ENCODE data around the gene SGCA. TPM values are rescaled to one million over a fixed set of nuclear protein-coding genes. Genes with fewer than 3 reads are reported as not detected.

The SGCA gene
- total RNA-seq, 1 donor from 2014 or later, result not detected

GRCh38 chr17:50170662-50171370 lies 5.0 kb downstream of the SGCA start:
- no peaks in the 10 kb centered on the region for H3K9me3 Mint-ChIP-seq (ENCODE audit: unreplicated experiment)

GRCh38 chr17:50171371-50172071 lies 5.7 kb downstream of the SGCA start:
- TF ChIP-seq CTCF (IDR thresholded peaks at IDR 0.05; ENCODE audit: unreplicated experiment), result no peak
- H3K27me3 Mint-ChIP-seq (ENCODE audit: unreplicated experiment), result peaks cover 6% of the 10 kb centered on the region
- no peak for DNase-seq (ENCODE audit: low spot score)
- H3K4me3 Mint-ChIP-seq (ENCODE audit: unreplicated experiment), result no peak overlapping the region
- H3K4me1 Mint-ChIP-seq (ENCODE audit: unreplicated experiment), result peaks cover 5% of the 10 kb centered on the region
- H3K9me3 Mint-ChIP-seq (ENCODE audit: unreplicated experiment), result no peaks in the 10 kb centered on the region
- H3K36me3 Mint-ChIP-seq (ENCODE audit: low read depth, unreplicated experiment), result peaks cover 4% of the 10 kb centered on the region
- H3K27ac Mint-ChIP-seq (ENCODE audit: unreplicated experiment), result no peak overlapping the region

More at GRCh38 chr17:50170662-50171370, 5.0 kb downstream of the SGCA start:
- DNase-seq (ENCODE audit: low spot score), result no peak
- H3K4me3 Mint-ChIP-seq (ENCODE audit: unreplicated experiment), result no peak overlapping the region
- H3K4me1 Mint-ChIP-seq (ENCODE audit: unreplicated experiment), result peaks cover 5% of the 10 kb centered on the region
- peaks cover 6% of the 10 kb centered on the region for H3K27me3 Mint-ChIP-seq (ENCODE audit: unreplicated experiment)
- H3K36me3 Mint-ChIP-seq (ENCODE audit: low read depth, unreplicated experiment), result peaks cover 4% of the 10 kb centered on the region
- no peak overlapping the region for H3K27ac Mint-ChIP-seq (ENCODE audit: unreplicated experiment)
- no peak for TF ChIP-seq CTCF (IDR thresholded peaks at IDR 0.05; ENCODE audit: unreplicated experiment)

- Mint-ChIP-seq H3K27ac (ENCODE audit: unreplicated experiment) (no peak overlapping the region), H3K27me3 (ENCODE audit: unreplicated experiment) (peaks cover 6% of the 10 kb centered on the region), H3K9me3 (ENCODE audit: unreplicated experiment) (no peaks in the 10 kb centered on the region), H3K36me3 (ENCODE audit: low read depth, unreplicated experiment) (peaks cover 4% of the 10 kb centered on the region), H3K4me1 (ENCODE audit: unreplicated experiment) (peaks cover 5% of the 10 kb centered on the region), H3K4me3 (ENCODE audit: unreplicated experiment) (no peak overlapping the region)
- no peak for TF ChIP-seq CTCF (IDR thresholded peaks at IDR 0.05; ENCODE audit: unreplicated experiment)
- no peak for DNase-seq (ENCODE audit: low spot score)
Measured at GRCh38 chr17:50172130-50172529, 6.3 kb downstream of the SGCA start.

GRCh38 chr17:50172936-50173334 lies 7.1 kb downstream of the SGCA start:
- Mint-ChIP-seq H3K27me3 (ENCODE audit: unreplicated experiment) (peaks cover 6% of the 10 kb centered on the region), H3K4me1 (ENCODE audit: unreplicated experiment) (peaks cover 5% of the 10 kb centered on the region), H3K27ac (ENCODE audit: unreplicated experiment) (no peak overlapping the region), H3K9me3 (ENCODE audit: unreplicated experiment) (no peaks in the 10 kb centered on the region), H3K36me3 (ENCODE audit: low read depth, unreplicated experiment) (peaks cover 4% of the 10 kb centered on the region), H3K4me3 (ENCODE audit: unreplicated experiment) (no peak overlapping the region)
- no peak for TF ChIP-seq CTCF (IDR thresholded peaks at IDR 0.05; ENCODE audit: unreplicated experiment)
- DNase-seq (ENCODE audit: low spot score), result no peak
